Thoracic aorta (tissue), 2 donors: ENCODE results near the gene SCMH1. TPM values are rescaled to one million over a fixed set of nuclear protein-coding genes. Genes with fewer than 3 reads are reported as not detected.

Source experiments
- ATAC-seq: fragments of 150-250 bp; one replicate; pipeline ENCODE4 v1.8.0; 2017; ENCODE audit warnings: low read depth; ENCODE audit not compliant: insufficient number of reproducible peaks, low FRiP score
- DNase-seq: peaks from one replicate; pipeline ENCODE4 v3.0.0-alpha.2; 2020; ENCODE audit warnings: low spot score
- H3K27ac ChIP-seq, 2 donors: fragments of 200-600 bp; sonication (generic); 1 replicate in 1 of 2; 2 replicates in 1 of 2; pipeline ENCODE4 v1.5.1; 2016; ENCODE audit warnings: mild to moderate bottlenecking in 2 of 2, moderate library complexity in 2 of 2
- H3K27me3 ChIP-seq: fragments of 200-600 bp; sonication (generic); replicated peaks from 2 replicates; pipeline ENCODE4 v1.6.0; 2016; ENCODE audit warnings: mild to moderate bottlenecking; ENCODE audit not compliant: insufficient read depth
- H3K36me3 ChIP-seq: fragments of 200-600 bp; sonication (generic); one replicate; pipeline ENCODE4 v1.5.1; 2016
- H3K4me1 ChIP-seq, 2 donors: fragments of 200-600 bp; sonication (generic); 1 replicate in 1 of 2; 2 replicates in 1 of 2; pipeline versions ENCODE4 v1.5.1 to v1.6.0; 2016; ENCODE audit warnings: low read depth in 2 of 2, mild to moderate bottlenecking in 1 of 2; ENCODE audit not compliant: control insufficient read depth in 1 of 2
- H3K4me3 ChIP-seq: fragments of 200-600 bp; sonication (generic); 2 replicates; pipeline ENCODE4 v1.5.1; 2016; ENCODE audit warnings: mild to moderate bottlenecking
- H3K9me3 ChIP-seq: fragments of 200-600 bp; sonication (generic); 2 replicates; pipeline ENCODE4 v1.5.1; 2016
- CTCF ChIP-seq: fragments of 200-600 bp; sonication (generic); IDR thresholded peaks from one replicate; pipeline ENCODE4 v1.5.1; 2019; ENCODE audit warnings: antibody characterized with exemption
- total RNA-seq, 2 donors: library from RNA; depleted of rRNA; stranded (reverse); fragments of >200 nt; gene quantifications; one replicate each; pipeline versions ENCODE4 v1.1.0 to v1.2.3, GENCODE V29; 2016

The SCMH1 gene
- total RNA-seq, 2 donors from 2014 or later, result 41.7 to 65.9 TPM

DNA sequence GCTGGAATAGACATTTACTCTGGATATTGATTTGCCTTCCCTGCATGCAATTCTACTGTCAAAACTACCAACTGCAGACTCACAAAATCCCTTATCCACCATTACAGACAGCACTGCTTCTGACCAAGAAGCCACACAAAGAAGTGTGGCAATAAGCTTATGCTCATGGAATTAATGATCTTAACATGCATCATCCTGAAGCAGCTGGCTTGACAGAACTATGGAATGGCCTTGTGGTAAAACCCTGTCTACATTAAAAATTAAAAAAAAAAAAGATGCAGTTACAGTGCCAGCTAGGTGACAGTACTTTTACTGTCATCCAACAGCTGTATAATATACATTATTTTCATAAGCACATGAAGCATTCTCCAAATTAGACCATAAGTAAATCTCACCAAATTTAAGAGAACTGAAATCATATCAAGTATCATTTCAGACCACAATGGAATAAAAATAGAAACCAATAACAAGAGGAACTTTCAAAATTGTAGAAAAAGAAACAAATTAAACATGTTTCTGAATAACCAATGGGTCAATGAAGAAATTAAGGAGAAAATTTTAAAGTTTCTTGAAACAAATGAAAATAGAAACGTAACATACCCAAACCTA lies 70.7 kb downstream of the SCMH1 start:
- Histone ChIP-seq H3K36me3 (no peaks in the 10 kb centered on the region), H3K4me3 (no peak overlapping the region), H3K27me3 (no peaks in the 10 kb centered on the region), H3K4me1 (no peaks in the 10 kb centered on the region), H3K27ac (no peak overlapping the region), H3K9me3 (peaks cover 3% of the 10 kb centered on the region)
- no peak for ATAC-seq
- DNase-seq, result no peak
- no peak for TF ChIP-seq CTCF

DNA sequence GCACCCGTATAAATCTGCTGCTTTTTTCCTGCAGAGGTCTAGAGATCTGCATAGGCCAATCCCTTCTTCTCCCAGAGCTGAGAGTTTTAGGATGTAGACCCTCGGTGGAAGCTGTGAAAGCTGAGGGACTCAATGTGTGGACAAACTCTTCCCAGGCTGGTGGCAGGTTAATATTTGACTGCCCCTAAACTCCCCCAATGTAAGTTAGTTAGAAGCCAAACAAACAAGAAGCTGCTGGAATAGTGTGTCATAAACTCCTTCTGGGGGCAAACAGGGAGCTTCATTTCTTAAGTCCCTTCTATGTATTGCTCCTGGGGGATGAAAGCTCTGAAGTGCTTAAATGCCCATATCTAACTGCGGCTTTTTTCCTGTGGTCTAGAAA lies 72.3 kb downstream of the SCMH1 start:
- ATAC-seq, result no peak
- no peak for TF ChIP-seq CTCF
- Histone ChIP-seq H3K36me3 (no peaks in the 10 kb centered on the region), H3K9me3 (peaks cover 3% of the 10 kb centered on the region), H3K4me1 (no peaks in the 10 kb centered on the region), H3K27ac (no peak overlapping the region), H3K27me3 (no peaks in the 10 kb centered on the region), H3K4me3 (no peak overlapping the region)
- no peak for DNase-seq

DNA sequence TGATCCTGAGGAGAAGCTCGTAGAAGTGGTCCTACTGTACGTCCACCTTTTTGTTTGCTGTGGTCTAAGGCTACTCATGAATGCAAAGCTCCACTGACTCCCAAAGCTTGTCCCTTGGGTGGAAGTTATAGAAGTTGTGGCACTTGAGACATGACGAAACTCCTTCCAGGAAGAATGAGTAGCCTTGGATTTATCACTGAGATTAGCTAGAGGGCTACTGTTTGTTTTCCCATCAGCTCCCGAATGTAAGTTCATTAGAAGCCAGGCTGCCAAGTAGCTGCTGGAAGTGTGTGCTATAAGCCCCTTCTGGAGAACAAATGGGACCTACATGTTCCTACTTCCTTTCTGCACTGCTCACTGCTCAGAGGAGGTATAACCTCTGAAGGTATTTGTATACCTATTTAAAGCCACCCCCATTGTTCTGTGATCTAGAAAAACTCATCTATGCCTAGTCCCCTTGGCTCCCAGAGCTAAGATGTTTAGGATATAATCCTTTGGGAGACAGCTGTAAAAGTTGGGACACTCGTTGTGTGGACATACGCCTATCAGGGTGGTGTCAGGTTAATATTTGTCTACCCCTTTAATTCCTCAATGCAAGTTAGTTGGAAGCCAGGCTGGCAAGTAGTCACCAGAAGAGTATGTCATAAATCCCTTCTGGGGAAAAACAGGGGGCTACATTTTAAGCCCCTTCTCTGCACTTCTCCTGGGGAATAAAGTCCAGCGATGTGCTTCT lies 72.9 kb downstream of the SCMH1 start:
- Histone ChIP-seq H3K27me3 (no peaks in the 10 kb centered on the region), H3K27ac (no peak overlapping the region), H3K36me3 (no peaks in the 10 kb centered on the region), H3K4me1 (no peaks in the 10 kb centered on the region), H3K9me3 (peaks cover 3% of the 10 kb centered on the region), H3K4me3 (no peak overlapping the region)
- TF ChIP-seq CTCF, result no peak
- ATAC-seq (no peak), DNase-seq (no peak)

GRCh38 chr1:41167667-41168066 lies 74.4 kb downstream of the SCMH1 start:
- no peaks in the 10 kb centered on the region for H3K4me1 ChIP-seq
- H3K27ac ChIP-seq, result no peak overlapping the region
- DNase-seq, result no peak

More at GRCh38 chr1:41167667-41168066, 74.4 kb downstream of the SCMH1 start:
- no peak overlapping the region for H3K4me3 ChIP-seq
- H3K27me3 ChIP-seq, result no peaks in the 10 kb centered on the region
- ATAC-seq, result no peak
- no peak for TF ChIP-seq CTCF
- peaks cover 3% of the 10 kb centered on the region for H3K9me3 ChIP-seq
- H3K36me3 ChIP-seq, result no peaks in the 10 kb centered on the region
